ENCODE data around the gene DGKQ.

DGKQ gene

GRCh38 chr4:995311-996026 is 22.1 kb upstream of the DGKQ start:
- DNase-seq (ENCODE audit: low read depth) = no peak

GRCh38 chr4:993111-994029 is 20.0 kb upstream of the DGKQ start, which contains the start of gene SLC26A1:
SLC26A1 (minus strand) TSS chr4:993404; CDS start chr4:991703, 1,701 bp downstream.
- DNase-seq (ENCODE audit: low read depth) = no peak

- DNase-seq (ENCODE audit: low read depth) = no peak
These were observed 19.1 kb upstream of the DGKQ start for GRCh38 chr4:992297-993110.

GRCh38 chr4:991451-992296 is 18.3 kb upstream of the DGKQ start:
- DNase-seq (ENCODE audit: low read depth) = no peak

- DNase-seq (ENCODE audit: low read depth) = no peak
These were observed 17.5 kb upstream of the DGKQ start for GRCh38 chr4:990746-991367.

GRCh38 chr4:989722-990471 is 16.5 kb upstream of the DGKQ start:
- DNase-seq (ENCODE audit: low read depth) = no peak

- no peak for DNase-seq (ENCODE audit: low read depth)
These were observed 15.7 kb upstream of the DGKQ start for GRCh38 chr4:988726-989721.

GRCh38 chr4:987624-988513 is 14.5 kb upstream of the DGKQ start:
- no peak for DNase-seq (ENCODE audit: low read depth)

GRCh38 chr4:986879-987623 is 13.7 kb upstream of the DGKQ start, which contains the start of gene IDUA:
IDUA (plus strand) TSS chr4:987044; CDS start chr4:987085, 41 bp downstream.
- peak; percentile 85 for DNase-seq (ENCODE audit: low read depth)

- DNase-seq (ENCODE audit: low read depth) = no peak
These were observed 13.1 kb upstream of the DGKQ start for GRCh38 chr4:986428-986878.

GRCh38 chr4:985123-985830 is 11.9 kb upstream of the DGKQ start:
- peak; percentile 52 for DNase-seq (ENCODE audit: low read depth)

GRCh38 chr4:984336-985054 is 11.1 kb upstream of the DGKQ start:
- DNase-seq (ENCODE audit: low read depth) = no peak

- no peak for DNase-seq (ENCODE audit: low read depth)
These were observed 9.4 kb upstream of the DGKQ start for GRCh38 chr4:982814-983213.

GRCh38 chr4:982291-982690 is 8.9 kb upstream of the DGKQ start:
- no peak for DNase-seq (ENCODE audit: low read depth)

- no peak for DNase-seq (ENCODE audit: low read depth)
These were observed 5.8 kb upstream of the DGKQ start for GRCh38 chr4:978957-979701.
